ENCODE measurements around the gene FSD1L.

DNA sequence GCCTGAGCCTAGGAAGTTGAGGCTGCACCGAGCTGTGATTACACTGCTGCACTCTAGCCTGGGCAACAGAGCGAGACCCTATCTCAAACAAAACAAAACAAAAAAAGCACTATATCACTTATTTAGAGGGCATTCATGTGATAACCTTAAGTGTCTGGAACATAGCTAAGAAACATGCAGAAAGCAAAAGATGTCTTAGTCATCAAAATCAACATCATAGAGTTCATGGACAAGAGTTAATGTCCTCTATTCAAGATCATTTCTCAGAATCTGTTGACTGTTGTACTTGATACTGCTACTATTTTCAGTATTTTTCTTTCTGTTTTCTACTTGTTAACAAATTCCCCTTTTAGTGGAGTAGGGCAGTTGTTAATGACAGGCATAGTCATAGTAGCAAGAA is 25.4 kb downstream of the FSD1L start:
- TF ChIP-seq, protein P1, sequence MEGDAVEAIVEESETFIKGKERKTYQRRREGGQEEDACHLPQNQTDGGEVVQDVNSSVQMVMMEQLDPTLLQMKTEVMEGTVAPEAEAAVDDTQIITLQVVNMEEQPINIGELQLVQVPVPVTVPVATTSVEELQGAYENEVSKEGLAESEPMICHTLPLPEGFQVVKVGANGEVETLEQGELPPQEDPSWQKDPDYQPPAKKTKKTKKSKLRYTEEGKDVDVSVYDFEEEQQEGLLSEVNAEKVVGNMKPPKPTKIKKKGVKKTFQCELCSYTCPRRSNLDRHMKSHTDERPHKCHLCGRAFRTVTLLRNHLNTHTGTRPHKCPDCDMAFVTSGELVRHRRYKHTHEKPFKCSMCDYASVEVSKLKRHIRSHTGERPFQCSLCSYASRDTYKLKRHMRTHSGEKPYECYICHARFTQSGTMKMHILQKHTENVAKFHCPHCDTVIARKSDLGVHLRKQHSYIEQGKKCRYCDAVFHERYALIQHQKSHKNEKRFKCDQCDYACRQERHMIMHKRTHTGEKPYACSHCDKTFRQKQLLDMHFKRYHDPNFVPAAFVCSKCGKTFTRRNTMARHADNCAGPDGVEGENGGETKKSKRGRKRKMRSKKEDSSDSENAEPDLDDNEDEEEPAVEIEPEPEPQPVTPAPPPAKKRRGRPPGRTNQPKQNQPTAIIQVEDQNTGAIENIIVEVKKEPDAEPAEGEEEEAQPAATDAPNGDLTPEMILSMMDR (IDR thresholded peaks at IDR 0.05; ENCODE audit: low read depth, low read length): no peak
- no peak for TF ChIP-seq EZH2phosphoT487 (IDR thresholded peaks at IDR 0.05; ENCODE audit: low read depth)

All from OCI-LY3 (cell line).